Smooth muscle cell (in vitro differentiated cells): ENCODE data around the gene ZNF554. TPM values are rescaled to one million over a fixed set of nuclear protein-coding genes. Genes with fewer than 3 reads are reported as not detected.

Experiments used
- DNase-seq: peaks from one replicate; lab custom pipeline; 2025; ENCODE audit not compliant: unreplicated experiment; lab: John Stamatoyannopoulos, UW
- H2AFZ ChIP-seq: fragments of 200-600 bp; sonication (generic); 2 replicates; pipeline ENCODE4 v1.6.0; 2016; ENCODE audit warnings: antibody characterized with exemption, low read depth, mild to moderate bottlenecking
- H3F3A ChIP-seq: fragments of 200-600 bp; sonication (generic); 2 replicates; pipeline ENCODE4 v1.6.0; 2017; ENCODE audit warnings: antibody characterized with exemption, low read depth
- H3K27ac ChIP-seq: fragments of 200-600 bp; sonication (generic); 2 replicates; pipeline ENCODE4 v1.5.1; 2016; ENCODE audit warnings: low read depth, mild to moderate bottlenecking
- H3K27me3 ChIP-seq: fragments of 200-600 bp; sonication (generic); 2 replicates; pipeline ENCODE4 v1.6.1; 2016; ENCODE audit warnings: low read depth, mild to moderate bottlenecking
- H3K36me3 ChIP-seq: fragments of 200-600 bp; sonication (generic); 2 replicates; pipeline ENCODE4 v1.5.1; 2016; ENCODE audit warnings: low read depth
- H3K4me1 ChIP-seq: fragments of 200-600 bp; sonication (generic); 2 replicates; pipeline ENCODE4 v1.5.1; 2016; ENCODE audit warnings: low read depth
- H3K4me2 ChIP-seq: fragments of 200-600 bp; sonication (generic); 2 replicates; pipeline ENCODE4 v1.6.0; 2016; ENCODE audit warnings: mild to moderate bottlenecking
- H3K4me3 ChIP-seq: fragments of 200-600 bp; sonication (generic); 2 replicates; pipeline ENCODE4 v1.5.1; 2016; ENCODE audit warnings: mild to moderate bottlenecking
- H3K79me2 ChIP-seq: fragments of 200-600 bp; sonication (generic); 2 replicates; pipeline ENCODE4 v1.6.0; 2016; ENCODE audit warnings: low read depth, mild to moderate bottlenecking
- H3K9ac ChIP-seq: fragments of 200-600 bp; sonication (generic); 2 replicates; pipeline ENCODE4 v1.6.0; 2016; ENCODE audit warnings: low read depth
- H3K9me3 ChIP-seq: fragments of 200-600 bp; sonication (generic); replicated peaks from 2 replicates; pipeline ENCODE4 v1.5.1; 2016; ENCODE audit warnings: low read depth
- H4K20me1 ChIP-seq: fragments of 200-600 bp; sonication (generic); 2 replicates; pipeline ENCODE4 v1.6.0; 2016; ENCODE audit warnings: low read depth
- WGBS: methylation state at CpG from one replicate; pipeline ENCODE4 v1.1.7; 2016; ENCODE audit warnings: low lambda C conversion rate; 5-methylcytosine and 5-hydroxymethylcytosine counted together
- polyA plus RNA-seq: library from polyadenylated mRNA; unstranded; fragments of >200 nt; fragmentation: Nextera tagmentation; extraction: Ambion mirVana; gene quantifications from 2 replicates; pipeline ENCODE4 v1.2.1, GENCODE V29; 2016
- total RNA-seq: library from RNA; depleted of rRNA; stranded (reverse); fragments of >200 nt; gene quantifications from 2 replicates; pipeline ENCODE4 v1.2.3, GENCODE V29; 2014
- TF ChIP-seq, protein P1 (sequence below): fragments of 200-600 bp; sonication (generic); IDR thresholded peaks from 2 replicates; pipeline ENCODE4 v1.5.1; 2017; ENCODE audit warnings: borderline replicate concordance, mild to moderate bottlenecking, antibody characterized with exemption; ENCODE audit not compliant: insufficient read depth, poor library complexity, severe bottlenecking

Gene ZNF554
- total and polyA plus RNA-seq, 2 experiments from 2014 or later = 2.3 to 4.8 TPM

DNA sequence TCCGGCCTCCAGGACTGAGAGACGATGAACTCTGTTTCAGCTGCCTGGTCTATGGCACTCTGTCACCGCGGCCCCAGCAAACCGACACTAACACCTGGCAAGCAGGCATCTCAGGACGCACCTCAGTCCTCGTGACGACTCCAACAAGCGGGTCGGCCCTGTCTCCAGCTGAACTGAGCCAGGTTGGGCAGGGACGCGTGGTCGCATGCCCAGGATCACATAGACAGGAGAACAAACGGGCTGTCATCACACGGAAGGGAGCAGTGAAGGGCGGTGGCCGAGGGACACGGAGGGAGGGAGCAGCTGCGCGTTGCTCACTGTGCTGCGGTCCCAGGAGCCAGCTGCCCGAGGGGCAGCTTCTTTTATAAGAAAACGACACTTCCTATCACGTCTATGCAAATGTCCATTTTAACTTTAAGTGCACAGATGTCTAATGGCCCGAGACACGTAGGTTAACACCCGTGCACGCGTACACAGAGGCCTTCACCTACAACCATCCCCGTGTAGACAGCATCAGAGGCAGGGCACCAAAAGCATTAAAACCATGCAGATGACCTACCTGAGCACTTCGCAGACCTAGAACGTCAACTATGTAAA, 45.5 kb upstream of the ZNF554 start:
- Histone ChIP-seq H3K36me3 (no peaks in the 10 kb centered on the region), H2AFZ (no peak overlapping the region), H3K4me2 (no peak overlapping the region), H3K9ac (no peak overlapping the region), H3K27me3 (no peaks in the 10 kb centered on the region), H3K4me3 (no peak overlapping the region), H3K79me2 (peaks cover 84% of the 10 kb centered on the region), H3K27ac (no peak overlapping the region), H3F3A (peaks cover 5% of the 10 kb centered on the region), H3K4me1 (no peaks in the 10 kb centered on the region), H3K9me3 (no peaks in the 10 kb centered on the region), H4K20me1 (peaks cover 84% of the 10 kb centered on the region)
- DNase-seq = no peak
- WGBS = 95% methylated on average over 31 of the region's 32 CpGs
- TF ChIP-seq, protein P1, sequence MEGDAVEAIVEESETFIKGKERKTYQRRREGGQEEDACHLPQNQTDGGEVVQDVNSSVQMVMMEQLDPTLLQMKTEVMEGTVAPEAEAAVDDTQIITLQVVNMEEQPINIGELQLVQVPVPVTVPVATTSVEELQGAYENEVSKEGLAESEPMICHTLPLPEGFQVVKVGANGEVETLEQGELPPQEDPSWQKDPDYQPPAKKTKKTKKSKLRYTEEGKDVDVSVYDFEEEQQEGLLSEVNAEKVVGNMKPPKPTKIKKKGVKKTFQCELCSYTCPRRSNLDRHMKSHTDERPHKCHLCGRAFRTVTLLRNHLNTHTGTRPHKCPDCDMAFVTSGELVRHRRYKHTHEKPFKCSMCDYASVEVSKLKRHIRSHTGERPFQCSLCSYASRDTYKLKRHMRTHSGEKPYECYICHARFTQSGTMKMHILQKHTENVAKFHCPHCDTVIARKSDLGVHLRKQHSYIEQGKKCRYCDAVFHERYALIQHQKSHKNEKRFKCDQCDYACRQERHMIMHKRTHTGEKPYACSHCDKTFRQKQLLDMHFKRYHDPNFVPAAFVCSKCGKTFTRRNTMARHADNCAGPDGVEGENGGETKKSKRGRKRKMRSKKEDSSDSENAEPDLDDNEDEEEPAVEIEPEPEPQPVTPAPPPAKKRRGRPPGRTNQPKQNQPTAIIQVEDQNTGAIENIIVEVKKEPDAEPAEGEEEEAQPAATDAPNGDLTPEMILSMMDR = no peak

- peak overlapping the region; percentile 34 for H3K4me2 ChIP-seq
- H4K20me1 ChIP-seq = peaks cover 87% of the 10 kb centered on the region
- no peaks in the 10 kb centered on the region for H3K9me3 ChIP-seq
- H3K4me3 ChIP-seq = no peak overlapping the region
- H3K27ac ChIP-seq = peak overlapping the region; percentile 83
- H3F3A ChIP-seq = peaks cover 5% of the 10 kb centered on the region
- peaks cover 87% of the 10 kb centered on the region for H3K79me2 ChIP-seq
- no peaks in the 10 kb centered on the region for H3K27me3 ChIP-seq
- WGBS = 97% methylated on average over 24 of the region's 24 CpGs
- no peak for DNase-seq
- TF ChIP-seq, protein P1 = no peak
- no peak overlapping the region for H2AFZ ChIP-seq
- no peaks in the 10 kb centered on the region for H3K4me1 ChIP-seq
- H3K36me3 ChIP-seq = no peaks in the 10 kb centered on the region
- H3K9ac ChIP-seq = no peak overlapping the region
These were observed 44.6 kb upstream of the ZNF554 start for GRCh38 chr19:2774953-2775555.

GRCh38 chr19:2775556-2776430, 43.9 kb upstream of the ZNF554 start:
- Histone ChIP-seq H3K4me3 (no peak overlapping the region), H3K27me3 (no peaks in the 10 kb centered on the region), H3K9me3 (no peaks in the 10 kb centered on the region), H3K36me3 (no peaks in the 10 kb centered on the region), H3K27ac (peak overlapping the region; percentile 83), H3K4me2 (peak overlapping the region; percentile 34), H3F3A (peaks cover 5% of the 10 kb centered on the region), H3K4me1 (no peaks in the 10 kb centered on the region), H3K79me2 (peaks cover 87% of the 10 kb centered on the region), H3K9ac (no peak overlapping the region), H2AFZ (no peak overlapping the region), H4K20me1 (peaks cover 87% of the 10 kb centered on the region)
- DNase-seq = no peak
- 74% methylated on average over 28 of the region's 29 CpGs for WGBS
- TF ChIP-seq, protein P1 = no peak
